T-helper 1 cell treated with Interleukin-12 subunit alpha and Interleukin-12 subunit beta and Interleukin-4 antibody, amounts not matched to agents 30 μg/mL and 1 μg/mL, for 36 hours (primary cell): Measurements from ENCODE around the gene GGTLC2.
"Not testable (repeated sequence)": the region's sequence is repeated elsewhere in the genome, so short reads cannot be mapped to it uniquely, and the experiment has no call there.

Source experiments
- H3K27ac Mint-ChIP-seq: one replicate; pipeline ENCODE4 v1.8.0; 2021; ENCODE audit warnings: mild to moderate bottlenecking, mixed read lengths
- H3K27me3 Mint-ChIP-seq: one replicate; pipeline ENCODE4 v1.8.0; 2021; ENCODE audit warnings: low read depth, mixed read lengths
- H3K36me3 Mint-ChIP-seq: one replicate; pipeline ENCODE4 v1.8.0; 2021; ENCODE audit warnings: low read depth, mixed read lengths
- H3K4me1 Mint-ChIP-seq: one replicate; pipeline ENCODE4 v1.8.0; 2021; ENCODE audit warnings: low read depth, mixed read lengths
- H3K4me3 Mint-ChIP-seq: one replicate; pipeline ENCODE4 v1.8.0; 2021; ENCODE audit warnings: mild to moderate bottlenecking, moderate library complexity, mixed read lengths
- H3K9me3 Mint-ChIP-seq: one replicate; pipeline ENCODE4 v1.8.0; 2021; ENCODE audit warnings: mixed read lengths

The GGTLC2 gene

GRCh38 chr22:22644314-22644713, at the start of gene GGTLC2:
Gene GGTLC2 (plus strand): TSS chr22:22644614. CDS start chr22:22646346, 1,732 bp downstream.
- H3K27ac Mint-ChIP-seq, H3K27me3 Mint-ChIP-seq, H3K9me3 Mint-ChIP-seq, H3K4me3 Mint-ChIP-seq, H3K36me3 Mint-ChIP-seq, H3K4me1 Mint-ChIP-seq: not testable (repeated sequence)

GRCh38 chr22:22595001-22595835, 49.2 kb upstream of the GGTLC2 start:
- H3K4me1 Mint-ChIP-seq, result peaks cover 2% of the 10 kb centered on the region
- peaks cover 5% of the 10 kb centered on the region for H3K27me3 Mint-ChIP-seq
- H3K4me3 Mint-ChIP-seq, result no peak overlapping the region
- H3K36me3 Mint-ChIP-seq, result no peaks in the 10 kb centered on the region
- no peak overlapping the region for H3K27ac Mint-ChIP-seq
- no peaks in the 10 kb centered on the region for H3K9me3 Mint-ChIP-seq

- peaks cover 2% of the 10 kb centered on the region for H3K4me1 Mint-ChIP-seq
- H3K4me3 Mint-ChIP-seq, result no peak overlapping the region
- H3K36me3 Mint-ChIP-seq, result no peaks in the 10 kb centered on the region
- no peaks in the 10 kb centered on the region for H3K9me3 Mint-ChIP-seq
- H3K27me3 Mint-ChIP-seq, result peaks cover 4% of the 10 kb centered on the region
- H3K27ac Mint-ChIP-seq, result no peak overlapping the region
Observed at GRCh38 chr22:22598144-22598543, 46.3 kb upstream of the GGTLC2 start.

- H3K4me1 Mint-ChIP-seq, result no peaks in the 10 kb centered on the region
- no peak overlapping the region for H3K27ac Mint-ChIP-seq
Observed at GRCh38 chr22:22599248-22599647, 45.2 kb upstream of the GGTLC2 start.

GRCh38 chr22:22600531-22601261, 43.7 kb upstream of the GGTLC2 start:
- Mint-ChIP-seq H3K9me3 (no peaks in the 10 kb centered on the region), H3K36me3 (no peaks in the 10 kb centered on the region), H3K27ac (no peak overlapping the region), H3K27me3 (peaks cover 4% of the 10 kb centered on the region), H3K4me1 (no peaks in the 10 kb centered on the region), H3K4me3 (no peak overlapping the region)

More at GRCh38 chr22:22599248-22599647, 45.2 kb upstream of the GGTLC2 start:
- no peaks in the 10 kb centered on the region for H3K9me3 Mint-ChIP-seq
- H3K4me3 Mint-ChIP-seq, result no peak overlapping the region
- H3K36me3 Mint-ChIP-seq, result no peaks in the 10 kb centered on the region
- H3K27me3 Mint-ChIP-seq, result peaks cover 4% of the 10 kb centered on the region

- Mint-ChIP-seq H3K36me3 (no peaks in the 10 kb centered on the region), H3K4me1 (no peaks in the 10 kb centered on the region), H3K4me3 (no peak overlapping the region), H3K27me3 (peaks cover 4% of the 10 kb centered on the region), H3K27ac (no peak overlapping the region), H3K9me3 (no peaks in the 10 kb centered on the region)
Observed at GRCh38 chr22:22603470-22603947, 40.9 kb upstream of the GGTLC2 start.

- Mint-ChIP-seq H3K27me3 (peaks cover 4% of the 10 kb centered on the region), H3K27ac (no peak overlapping the region), H3K4me1 (no peaks in the 10 kb centered on the region), H3K4me3 (no peak overlapping the region), H3K9me3 (no peaks in the 10 kb centered on the region), H3K36me3 (no peaks in the 10 kb centered on the region)
Observed at GRCh38 chr22:22604326-22605073, 39.9 kb upstream of the GGTLC2 start.

- H3K27ac Mint-ChIP-seq, result no peak overlapping the region
- peaks cover 4% of the 10 kb centered on the region for H3K27me3 Mint-ChIP-seq
- no peak overlapping the region for H3K4me3 Mint-ChIP-seq
- H3K4me1 Mint-ChIP-seq, result no peaks in the 10 kb centered on the region
- no peaks in the 10 kb centered on the region for H3K36me3 Mint-ChIP-seq
- no peaks in the 10 kb centered on the region for H3K9me3 Mint-ChIP-seq
Observed at GRCh38 chr22:22605074-22605404, 39.4 kb upstream of the GGTLC2 start.

GRCh38 chr22:22608022-22608421, 36.4 kb upstream of the GGTLC2 start:
- H3K27ac Mint-ChIP-seq, H3K4me1 Mint-ChIP-seq, H3K27me3 Mint-ChIP-seq, H3K4me3 Mint-ChIP-seq, H3K9me3 Mint-ChIP-seq, H3K36me3 Mint-ChIP-seq: not testable (repeated sequence)

GRCh38 chr22:22609291-22609690, 35.1 kb upstream of the GGTLC2 start:
- no peaks in the 10 kb centered on the region for H3K36me3 Mint-ChIP-seq
- no peaks in the 10 kb centered on the region for H3K4me1 Mint-ChIP-seq
- no peaks in the 10 kb centered on the region for H3K9me3 Mint-ChIP-seq
- H3K4me3 Mint-ChIP-seq, result no peak overlapping the region
- no peak overlapping the region for H3K27ac Mint-ChIP-seq
- no peaks in the 10 kb centered on the region for H3K27me3 Mint-ChIP-seq

- H3K27me3 Mint-ChIP-seq, result peaks cover 5% of the 10 kb centered on the region
- no peaks in the 10 kb centered on the region for H3K9me3 Mint-ChIP-seq
- H3K4me1 Mint-ChIP-seq, result peaks cover 10% of the 10 kb centered on the region
- H3K4me3 Mint-ChIP-seq, result no peak overlapping the region
- no peak overlapping the region for H3K27ac Mint-ChIP-seq
- no peaks in the 10 kb centered on the region for H3K36me3 Mint-ChIP-seq
Observed at GRCh38 chr22:22612516-22612915, 31.9 kb upstream of the GGTLC2 start.

GRCh38 chr22:22614065-22614464, 30.3 kb upstream of the GGTLC2 start:
- H3K4me3 Mint-ChIP-seq, result no peak overlapping the region
- H3K27me3 Mint-ChIP-seq, result peaks cover 5% of the 10 kb centered on the region
- H3K27ac Mint-ChIP-seq, result no peak overlapping the region
- H3K36me3 Mint-ChIP-seq, result no peaks in the 10 kb centered on the region
- no peaks in the 10 kb centered on the region for H3K9me3 Mint-ChIP-seq
- H3K4me1 Mint-ChIP-seq, result peaks cover 10% of the 10 kb centered on the region

- Mint-ChIP-seq H3K27me3 (peaks cover 5% of the 10 kb centered on the region), H3K36me3 (no peaks in the 10 kb centered on the region), H3K4me1 (peaks cover 10% of the 10 kb centered on the region), H3K4me3 (peak overlapping the region; percentile 22), H3K27ac (peak overlapping the region; percentile 32), H3K9me3 (no peaks in the 10 kb centered on the region)
Observed at GRCh38 chr22:22616636-22617035, 27.8 kb upstream of the GGTLC2 start.

GRCh38 chr22:22618448-22618847, 26.0 kb upstream of the GGTLC2 start:
- Mint-ChIP-seq H3K9me3 (no peaks in the 10 kb centered on the region), H3K27ac (no peak overlapping the region), H3K36me3 (no peaks in the 10 kb centered on the region), H3K4me3 (no peak overlapping the region), H3K4me1 (peaks cover 10% of the 10 kb centered on the region), H3K27me3 (peaks cover 5% of the 10 kb centered on the region)
